Progenitor cell of endocrine pancreas (in vitro differentiated cells): ENCODE data around the gene ZSWIM5. TPM values are rescaled to one million over a fixed set of nuclear protein-coding genes. Genes with fewer than 3 reads are reported as not detected.
"Not testable (repeated sequence)": the region's sequence is repeated elsewhere in the genome, so short reads cannot be mapped to it uniquely, and the experiment has no call there.

ENCODE experiments used
- DNase-seq: peaks from one replicate; pipeline ENCODE4 v3.0.0; 2021; ENCODE audit warnings: low spot score; ENCODE audit not compliant: unreplicated experiment
- H3K27ac Mint-ChIP-seq: 2 replicates; pipeline ENCODE4 v1.8.0; 2021; ENCODE audit warnings: mild to moderate bottlenecking, moderate library complexity, mixed read lengths
- H3K27me3 Mint-ChIP-seq: 2 replicates; pipeline ENCODE4 v1.8.0; 2021; ENCODE audit warnings: mixed read lengths
- H3K36me3 Mint-ChIP-seq: 2 replicates; pipeline ENCODE4 v1.8.0; 2022; ENCODE audit warnings: mixed read lengths; ENCODE audit not compliant: insufficient read depth
- H3K4me1 Mint-ChIP-seq: 2 replicates; pipeline ENCODE4 v1.8.0; 2021; ENCODE audit warnings: low read depth, mixed read lengths
- H3K4me3 Mint-ChIP-seq: 2 replicates; pipeline ENCODE4 v1.8.0; 2021; ENCODE audit warnings: low read depth, mild to moderate bottlenecking, moderate library complexity, mixed read lengths
- H3K9me3 Mint-ChIP-seq: 2 replicates; pipeline ENCODE4 v1.8.0; 2021; ENCODE audit warnings: low read depth, mixed read lengths
- CTCF ChIP-seq: fragments of 200-600 bp; sonication (generic); IDR thresholded peaks from one replicate; pipeline ENCODE4 v1.5.0; 2021; ENCODE audit warnings: antibody characterized with exemption, mild to moderate bottlenecking; ENCODE audit not compliant: unreplicated experiment
- total RNA-seq: library from RNA; stranded (reverse); gene quantifications from 2 replicates; pipeline ENCODE4 v1.2.1, GENCODE V29; 2021

ZSWIM5 gene
- total RNA-seq, 1 donor from 2014 or later = 9.2 TPM

DNA sequence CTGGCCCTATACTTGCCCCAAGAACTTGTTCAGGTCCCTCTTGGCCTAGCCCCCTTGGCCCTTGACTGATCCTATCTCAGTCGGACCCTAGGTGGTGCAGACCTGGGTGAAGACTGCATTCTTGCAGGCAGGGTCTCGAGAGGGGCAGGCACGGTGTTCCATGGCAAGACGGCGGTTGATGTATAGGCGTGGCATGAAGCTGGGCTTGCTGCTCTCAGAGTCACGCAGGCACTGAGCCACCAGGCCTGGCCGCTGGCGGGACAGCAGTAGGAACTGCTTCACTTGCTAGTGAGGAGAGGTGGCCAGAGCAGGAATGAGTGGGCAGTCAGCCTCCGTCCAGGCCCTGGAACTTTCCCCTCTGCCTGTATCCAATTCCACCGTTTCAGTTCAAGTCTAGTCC lies 199.1 kb downstream of the ZSWIM5 start:
- Mint-ChIP-seq H3K27ac (no peak overlapping the region), H3K9me3 (no peaks in the 10 kb centered on the region), H3K36me3 (peaks cover 13% of the 10 kb centered on the region), H3K27me3 (no peaks in the 10 kb centered on the region), H3K4me1 (peaks cover 16% of the 10 kb centered on the region), H3K4me3 (no peak overlapping the region)
- TF ChIP-seq CTCF = no peak
- DNase-seq = no peak

GRCh38 chr1:45005761-45006160 lies 200.6 kb downstream of the ZSWIM5 start:
- no peak overlapping the region for H3K27ac Mint-ChIP-seq
- H3K9me3 Mint-ChIP-seq = no peaks in the 10 kb centered on the region
- no peak for DNase-seq
- H3K4me1 Mint-ChIP-seq = peaks cover 7% of the 10 kb centered on the region
- H3K36me3 Mint-ChIP-seq = peaks cover 16% of the 10 kb centered on the region
- no peaks in the 10 kb centered on the region for H3K27me3 Mint-ChIP-seq
- TF ChIP-seq CTCF = no peak
- H3K4me3 Mint-ChIP-seq = no peak overlapping the region

DNA sequence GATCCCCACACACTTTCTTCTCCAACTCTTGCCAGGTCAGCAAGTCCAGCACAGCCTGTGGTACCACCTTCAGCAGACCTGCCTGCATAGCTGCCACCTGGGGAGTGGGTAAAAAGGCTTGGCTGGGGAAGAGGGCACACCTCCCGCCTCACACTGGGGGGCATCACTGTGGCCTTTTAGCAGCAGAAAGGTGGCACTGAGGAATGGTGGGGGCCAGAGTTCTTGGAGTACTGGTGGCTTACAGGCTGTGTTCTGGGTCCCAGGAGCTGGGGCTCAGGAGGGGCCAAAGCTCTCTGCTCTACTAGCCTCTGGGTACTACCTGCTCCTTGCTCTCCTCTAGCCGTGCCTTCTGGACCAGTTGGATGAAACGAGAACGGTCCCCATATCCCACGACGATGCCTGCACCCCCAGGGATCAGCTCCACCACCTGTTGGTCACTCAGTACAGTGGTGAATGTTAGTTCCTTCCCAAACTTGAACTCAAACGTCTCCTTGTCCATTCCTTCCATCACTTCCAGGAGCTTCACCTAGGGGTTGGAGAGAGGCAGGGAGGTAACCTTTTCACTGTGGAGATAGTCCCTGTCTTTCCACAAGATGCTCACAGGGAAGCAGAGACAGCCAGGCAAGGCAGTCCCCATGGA lies 202.0 kb downstream of the ZSWIM5 start:
- TF ChIP-seq CTCF = no peak
- Mint-ChIP-seq H3K4me1 (no peaks in the 10 kb centered on the region), H3K27ac (no peak overlapping the region), H3K4me3 (no peak overlapping the region), H3K9me3 (no peaks in the 10 kb centered on the region), H3K27me3 (no peaks in the 10 kb centered on the region), H3K36me3 (peaks cover 16% of the 10 kb centered on the region)
- DNase-seq = no peak

GRCh38 chr1:45003741-45004140 lies 202.7 kb downstream of the ZSWIM5 start:
- no peak for TF ChIP-seq CTCF
- no peak for DNase-seq
- H3K9me3 Mint-ChIP-seq = no peaks in the 10 kb centered on the region
- H3K27ac Mint-ChIP-seq = no peak overlapping the region
- no peaks in the 10 kb centered on the region for H3K27me3 Mint-ChIP-seq
- H3K4me1 Mint-ChIP-seq = no peaks in the 10 kb centered on the region
- no peak overlapping the region for H3K4me3 Mint-ChIP-seq
- H3K36me3 Mint-ChIP-seq = peaks cover 16% of the 10 kb centered on the region

DNA sequence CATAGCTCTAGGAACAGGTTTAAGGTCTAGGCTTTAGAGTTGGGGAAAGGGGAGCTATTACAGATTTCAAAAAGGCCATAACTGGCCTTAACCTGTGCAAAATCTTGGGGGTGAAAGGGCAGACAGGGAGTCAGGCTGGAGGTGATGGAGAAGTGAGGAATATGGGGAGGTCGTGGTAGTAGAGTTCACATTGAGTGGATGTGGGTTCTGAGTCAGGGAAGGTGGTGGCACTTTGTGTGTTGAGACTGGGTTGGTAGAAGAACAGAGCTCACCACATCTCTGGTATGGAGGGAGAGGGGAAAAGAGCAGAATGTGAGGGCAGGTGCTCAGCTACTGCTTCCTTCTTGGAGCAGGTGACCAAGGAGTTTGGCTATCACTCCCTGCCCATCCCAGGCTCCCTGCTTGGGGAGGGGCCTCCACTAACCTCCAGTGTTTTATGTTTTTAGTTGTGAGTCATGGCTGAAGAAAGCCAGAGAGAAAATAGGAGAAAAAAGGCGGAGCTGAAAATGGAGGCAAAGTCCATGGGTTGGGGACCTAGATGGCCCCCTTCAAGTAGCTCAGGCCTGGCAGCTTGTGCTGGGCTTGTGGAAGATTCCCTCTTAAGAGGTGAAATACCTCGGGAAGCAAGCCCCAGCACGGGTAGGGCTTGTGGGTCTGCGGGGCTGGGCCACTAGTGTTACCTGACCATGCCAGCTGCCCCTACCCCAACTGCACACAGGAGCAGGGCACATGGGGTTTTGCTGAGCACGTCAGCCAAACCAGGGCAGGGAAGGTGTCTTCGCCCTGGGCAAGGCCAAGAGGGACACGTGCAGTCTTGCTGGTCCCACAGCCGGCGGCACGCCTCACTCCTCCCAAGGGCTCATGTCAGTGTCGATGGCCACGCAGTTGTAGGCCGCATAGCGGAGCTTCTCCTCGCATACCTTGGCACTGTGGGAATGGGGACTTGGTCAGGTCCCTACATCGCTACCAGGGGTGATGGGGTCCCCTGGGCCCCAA lies 203.5 kb downstream of the ZSWIM5 start:
- no peak for DNase-seq
- Mint-ChIP-seq H3K27ac (no peak overlapping the region), H3K9me3 (no peaks in the 10 kb centered on the region), H3K36me3 (peaks cover 16% of the 10 kb centered on the region), H3K27me3 (no peaks in the 10 kb centered on the region), H3K4me1 (no peaks in the 10 kb centered on the region), H3K4me3 (no peak overlapping the region)
- TF ChIP-seq CTCF = no peak

DNA sequence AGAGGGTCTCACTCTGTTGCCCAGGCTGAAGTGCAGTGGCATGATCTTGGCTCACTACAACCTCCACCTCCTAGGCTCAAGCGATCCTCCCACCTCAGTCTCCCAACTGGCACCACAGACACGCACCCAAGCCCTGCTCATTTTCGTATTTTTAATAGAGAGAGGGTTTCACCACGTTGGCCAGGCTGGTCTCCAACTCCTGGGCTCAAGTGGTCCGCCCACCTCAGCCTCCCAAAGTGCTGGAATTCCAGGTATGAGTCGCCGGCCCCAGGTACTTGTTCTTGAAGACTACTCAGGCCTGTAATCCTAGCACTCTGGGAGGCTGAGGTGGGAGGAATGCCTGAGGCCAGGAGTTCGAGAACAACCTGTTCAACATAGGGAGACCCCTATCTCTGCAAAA lies 204.8 kb downstream of the ZSWIM5 start:
- not testable (repeated sequence) for H3K9me3 Mint-ChIP-seq, H3K27ac Mint-ChIP-seq, DNase-seq, H3K4me3 Mint-ChIP-seq, H3K27me3 Mint-ChIP-seq, H3K4me1 Mint-ChIP-seq
- peaks cover 16% of the 10 kb centered on the region for H3K36me3 Mint-ChIP-seq
